ENCODE data around the gene RCE1. TPM values are rescaled to one million over a fixed set of nuclear protein-coding genes. Genes with fewer than 3 reads are reported as not detected.

Gene RCE1
- total and polyA plus RNA-seq, 8 donors, result 8.2 to 19.0 (median 10.1) TPM

DNA sequence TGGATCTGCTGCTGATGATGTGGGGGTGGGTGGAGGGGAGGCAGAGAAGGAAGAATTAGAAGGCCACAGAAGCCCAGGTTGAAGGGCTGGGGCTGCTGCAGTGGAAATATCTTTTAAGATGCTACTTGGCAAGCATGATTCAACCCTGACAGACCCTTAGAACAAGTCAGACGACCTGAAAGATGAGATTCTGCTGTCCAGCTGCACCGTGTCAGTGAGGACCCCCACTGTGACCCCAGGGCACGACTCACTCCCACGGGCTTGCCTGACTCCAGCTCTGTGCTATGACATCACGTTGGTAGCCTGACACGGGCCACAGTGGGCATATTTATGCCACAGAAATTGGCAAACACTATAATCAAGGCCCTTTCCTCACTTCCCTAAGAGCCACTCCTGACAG is 49.7 kb downstream of the RCE1 start:
- intact Hi-C loops (cut with DNase I), result no loop called here
- Histone ChIP-seq H3K4me1 (no peaks in the 10 kb centered on the region), H3K27ac (no peak overlapping the region), H3K9me3 (no peaks in the 10 kb centered on the region), H3K36me3 (no peaks in the 10 kb centered on the region), H3K27me3 (no peaks in the 10 kb centered on the region), H3K4me3 (no peak overlapping the region)
- DNase-seq (no peak), ATAC-seq (no peak), FAIRE-seq (no peak)
- WGBS, 2 donors, result 67 to 69% methylated on average over 6 of the region's 6 CpGs
- TF ChIP-seq, protein P1, sequence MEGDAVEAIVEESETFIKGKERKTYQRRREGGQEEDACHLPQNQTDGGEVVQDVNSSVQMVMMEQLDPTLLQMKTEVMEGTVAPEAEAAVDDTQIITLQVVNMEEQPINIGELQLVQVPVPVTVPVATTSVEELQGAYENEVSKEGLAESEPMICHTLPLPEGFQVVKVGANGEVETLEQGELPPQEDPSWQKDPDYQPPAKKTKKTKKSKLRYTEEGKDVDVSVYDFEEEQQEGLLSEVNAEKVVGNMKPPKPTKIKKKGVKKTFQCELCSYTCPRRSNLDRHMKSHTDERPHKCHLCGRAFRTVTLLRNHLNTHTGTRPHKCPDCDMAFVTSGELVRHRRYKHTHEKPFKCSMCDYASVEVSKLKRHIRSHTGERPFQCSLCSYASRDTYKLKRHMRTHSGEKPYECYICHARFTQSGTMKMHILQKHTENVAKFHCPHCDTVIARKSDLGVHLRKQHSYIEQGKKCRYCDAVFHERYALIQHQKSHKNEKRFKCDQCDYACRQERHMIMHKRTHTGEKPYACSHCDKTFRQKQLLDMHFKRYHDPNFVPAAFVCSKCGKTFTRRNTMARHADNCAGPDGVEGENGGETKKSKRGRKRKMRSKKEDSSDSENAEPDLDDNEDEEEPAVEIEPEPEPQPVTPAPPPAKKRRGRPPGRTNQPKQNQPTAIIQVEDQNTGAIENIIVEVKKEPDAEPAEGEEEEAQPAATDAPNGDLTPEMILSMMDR (IDR thresholded peaks at IDR 0.05), result no peak

DNA sequence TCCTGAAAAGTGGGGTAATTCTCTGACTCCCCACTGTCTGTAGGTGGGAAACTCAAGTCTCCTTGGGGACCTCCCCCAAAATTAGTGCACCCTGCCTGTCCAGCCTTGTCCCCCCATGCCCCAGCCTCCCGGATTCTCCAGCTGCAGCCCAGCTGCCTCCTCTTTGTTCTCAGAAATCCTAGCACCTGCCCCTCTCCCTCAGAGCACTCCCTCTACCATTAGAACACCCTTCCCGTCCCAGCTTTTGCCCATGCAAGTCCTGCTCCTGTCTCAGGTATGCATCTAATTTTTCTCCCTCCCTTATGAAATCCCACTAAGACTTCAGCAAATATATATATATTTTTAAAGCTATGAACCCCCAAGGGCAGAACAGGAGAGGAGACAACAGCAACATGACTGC is 50.9 kb downstream of the RCE1 start:
- intact Hi-C loops (cut with DNase I), result no loop called here
- TF ChIP-seq, protein P1 (IDR thresholded peaks at IDR 0.05), result no peak
- H3K27me3 ChIP-seq, result no peaks in the 10 kb centered on the region
- no peak overlapping the region for H3K27ac ChIP-seq
- H3K4me3 ChIP-seq, result no peak overlapping the region
- no peaks in the 10 kb centered on the region for H3K36me3 ChIP-seq
- WGBS, 2 donors, result 82 to 90% methylated on average over 2 of the region's 2 CpGs
- no peak for ATAC-seq
- H3K4me1 ChIP-seq, result no peaks in the 10 kb centered on the region
- no peaks in the 10 kb centered on the region for H3K9me3 ChIP-seq
- DNase-seq, result peak in 1 of 6 donors; percentile 7
- no peak for FAIRE-seq

Other genes starting within 250 kb of the RCE1 start
- 10 to 100 TPM; 24.4 to 57.9 (median 31.7) TPM for gene RBM14, start 226.8 kb upstream of the RCE1 start, total RNA-seq
- 10 to 100 TPM; 36.5 to 61.6 TPM for gene RBM14, start 226.8 kb upstream of the RCE1 start, polyA plus RNA-seq
- 10 to 100 TPM; 47.5 to 80.2 (median 65.1) TPM for gene RBM4, start 204.7 kb upstream of the RCE1 start, total RNA-seq
- 10 to 100 TPM; 60.6 to 84.2 TPM for gene RBM4, start 204.7 kb upstream of the RCE1 start, polyA plus RNA-seq
- 10 to 100 TPM in 1 of 6 donors, 1 to 10 TPM in 5; 5.7 to 10.1 (median 6.5) TPM for gene RBM4B, start 165.6 kb upstream of the RCE1 start, total RNA-seq
- gene RBM4B, start 165.6 kb upstream of the RCE1 start, polyA plus RNA-seq, result 10 to 100 TPM in 1 of 2 donors, 1 to 10 TPM in 1; 9.9 to 20.7 TPM
- 10 to 100 TPM; 32.6 to 59.8 (median 38.7) TPM for gene SPTBN2, start 114.2 kb upstream of the RCE1 start, total RNA-seq
- 10 to 100 TPM; 17.8 to 45.9 TPM for gene SPTBN2, start 114.2 kb upstream of the RCE1 start, polyA plus RNA-seq
- gene LRFN4, start 13.6 kb downstream of the RCE1 start, total RNA-seq, result 1 to 10 TPM in 4 of 6 donors, under 1 TPM in 2; 0.51 to 7.8 (median 2.4) TPM
- gene LRFN4, start 13.6 kb downstream of the RCE1 start, polyA plus RNA-seq, result 1 to 10 TPM; 3.9 to 6.9 TPM
- 10 to 100 TPM in 3 of 6 donors, 1 to 10 TPM in 3; 4.1 to 14.4 (median 8.9) TPM for gene PC, start 114.9 kb downstream of the RCE1 start, total RNA-seq
- gene PC, start 114.9 kb downstream of the RCE1 start, polyA plus RNA-seq, result 10 to 100 TPM; 13.6 to 16.0 TPM
- under 1 TPM in 1 of 6 donors, not detected in 5; 0.38 TPM for gene C11orf86, start 131.9 kb downstream of the RCE1 start, total RNA-seq
- under 1 TPM in 1 of 2 donors, not detected in 1; 0.07 TPM for gene C11orf86, start 131.9 kb downstream of the RCE1 start, polyA plus RNA-seq
- 1 to 10 TPM in 2 of 6 donors, under 1 TPM in 4; 0.37 to 2.6 (median 0.42) TPM for gene SYT12, start 179.7 kb downstream of the RCE1 start, total RNA-seq
- gene SYT12, start 179.7 kb downstream of the RCE1 start, polyA plus RNA-seq, result 1 to 10 TPM in 1 of 2 donors, under 1 TPM in 1; 0.19 to 1.7 TPM
- gene RHOD, start 213.4 kb downstream of the RCE1 start, total RNA-seq, result 10 to 100 TPM; 14.9 to 20.3 (median 18.5) TPM
- gene RHOD, start 213.4 kb downstream of the RCE1 start, polyA plus RNA-seq, result 10 to 100 TPM; 18.6 to 45.8 TPM

Data from pancreas (tissue), 10 donors.